Parathyroid adenoma (tissue), 2 donors: ENCODE results near the gene HOXA3.

ENCODE experiments used
- H2AFZ ChIP-seq: fragments of 300-600 bp; sonication (generic); one replicate; pipeline ENCODE4 v1.7.0; 2017; ENCODE audit warnings: antibody characterized with exemption, mild to moderate bottlenecking
- H3K27ac ChIP-seq: fragments of 300-600 bp; sonication (generic); one replicate; pipeline ENCODE4 v1.7.0; 2017
- H3K27me3 ChIP-seq: fragments of 300-600 bp; sonication (generic); one replicate; pipeline ENCODE4 v1.7.0; 2017; ENCODE audit warnings: low read length; ENCODE audit not compliant: control insufficient read depth, insufficient read depth
- H3K36me3 ChIP-seq: fragments of 300-600 bp; sonication (generic); one replicate; pipeline ENCODE4 v1.7.0; 2017; ENCODE audit warnings: low read length; ENCODE audit not compliant: control insufficient read depth, insufficient read depth
- H3K4me1 ChIP-seq: fragments of 300-600 bp; sonication (generic); one replicate; pipeline ENCODE4 v1.7.0; 2017; ENCODE audit warnings: control low read depth
- H3K4me2 ChIP-seq: fragments of 300-600 bp; sonication (generic); one replicate; pipeline ENCODE4 v1.7.0; 2017; ENCODE audit warnings: low read length
- H3K4me3 ChIP-seq: fragments of 300-600 bp; sonication (generic); one replicate; pipeline ENCODE4 v1.7.0; 2017; ENCODE audit warnings: low read depth, low read length
- H3K79me2 ChIP-seq: fragments of 300-600 bp; sonication (generic); one replicate; pipeline ENCODE4 v1.7.0; 2017; ENCODE audit warnings: control low read depth
- H3K9ac ChIP-seq: fragments of 300-600 bp; sonication (generic); one replicate; pipeline ENCODE4 v1.7.0; 2017; ENCODE audit warnings: mild to moderate bottlenecking
- H3K9me3 ChIP-seq: fragments of 300-600 bp; sonication (generic); one replicate; pipeline ENCODE4 v1.7.0; 2017; ENCODE audit warnings: low read length; ENCODE audit not compliant: control insufficient read depth
- CTCF ChIP-seq: fragments of 300-600 bp; sonication (generic); IDR thresholded peaks from one replicate; pipeline ENCODE4 v1.7.0; 2017; ENCODE audit warnings: antibody characterized with exemption, mild to moderate bottlenecking
- donor health status: primary hyperparathyroidism.

Gene HOXA3

GRCh38 chr7:27147199-27148030, 5.0 kb downstream of the HOXA3 start, which contains the start of gene HOXA6:
HOXA6 (minus strand) TSS chr7:27147774; CDS start chr7:27147749, 25 bp downstream.
- TF ChIP-seq CTCF, result no peak

GRCh38 chr7:27146491-27147198, 5.7 kb downstream of the HOXA3 start:
- Histone ChIP-seq H3K9ac (no peak overlapping the region), H3K79me2 (no peaks in the 10 kb centered on the region), H3K36me3 (no peaks in the 10 kb centered on the region), H3K27me3 (no peaks in the 10 kb centered on the region), H3K4me3 (no peak overlapping the region), H2AFZ (no peak overlapping the region), H3K4me1 (no peaks in the 10 kb centered on the region), H3K9me3 (no peaks in the 10 kb centered on the region), H3K4me2 (no peak overlapping the region), H3K27ac (no peak overlapping the region)
- no peak for TF ChIP-seq CTCF

More at GRCh38 chr7:27147199-27148030, 5.0 kb downstream of the HOXA3 start, which contains the start of gene HOXA6:
- Histone ChIP-seq H2AFZ (no peak within 1 kb of the TSS), H3K27ac (no peak within 1 kb of the TSS), H3K9ac (no peak within 1 kb of the TSS), H3K9me3 (no peaks in the 10 kb centered on the region), H3K36me3 (no peaks in the 10 kb centered on the region), H3K4me3 (no peak within 1 kb of the TSS), H3K4me2 (peak within 1 kb of the TSS; percentile 24), H3K27me3 (no peaks in the 10 kb centered on the region), H3K79me2 (no peaks in the 10 kb centered on the region), H3K4me1 (no peaks in the 10 kb centered on the region)

GRCh38 chr7:27145914-27146412, 6.4 kb downstream of the HOXA3 start:
- Histone ChIP-seq H3K27ac (no peak overlapping the region), H3K36me3 (no peaks in the 10 kb centered on the region), H3K79me2 (no peaks in the 10 kb centered on the region), H3K4me1 (no peaks in the 10 kb centered on the region), H3K9me3 (no peaks in the 10 kb centered on the region), H3K27me3 (no peaks in the 10 kb centered on the region), H3K4me3 (no peak overlapping the region), H2AFZ (no peak overlapping the region), H3K4me2 (no peak overlapping the region), H3K9ac (no peak overlapping the region)
- no peak for TF ChIP-seq CTCF

GRCh38 chr7:27145165-27145913, 7.0 kb downstream of the HOXA3 start:
- H3K4me3 ChIP-seq, result no peak overlapping the region
- TF ChIP-seq CTCF, result no peak
- H3K79me2 ChIP-seq, result no peaks in the 10 kb centered on the region
- no peaks in the 10 kb centered on the region for H3K4me1 ChIP-seq
- no peaks in the 10 kb centered on the region for H3K27me3 ChIP-seq
- H3K9ac ChIP-seq, result no peak overlapping the region
- no peak overlapping the region for H2AFZ ChIP-seq
- no peak overlapping the region for H3K27ac ChIP-seq
- no peak overlapping the region for H3K4me2 ChIP-seq
- H3K9me3 ChIP-seq, result no peaks in the 10 kb centered on the region
- no peaks in the 10 kb centered on the region for H3K36me3 ChIP-seq
